Activated naive CD4-positive, alpha-beta T cell treated with anti-CD3 and anti-CD28 coated beads, Interleukin-2, amount 50 U/mL, for 24 hours (primary cell): ENCODE measurements around the gene TLE2.
"Not testable (repeated sequence)": the region's sequence is repeated elsewhere in the genome, so short reads cannot be mapped to it uniquely, and the experiment has no call there.

ENCODE experiments used
- H3K27ac Mint-ChIP-seq: one replicate; pipeline ENCODE4 v1.8.0; 2021; ENCODE audit warnings: mild to moderate bottlenecking, mixed read lengths
- H3K27me3 Mint-ChIP-seq: one replicate; pipeline ENCODE4 v1.8.0; 2021; ENCODE audit warnings: mixed read lengths
- H3K36me3 Mint-ChIP-seq: one replicate; pipeline ENCODE4 v1.8.0; 2021; ENCODE audit warnings: mixed read lengths
- H3K4me1 Mint-ChIP-seq: one replicate; pipeline ENCODE4 v1.8.0; 2021; ENCODE audit warnings: mixed read lengths
- H3K4me3 Mint-ChIP-seq: one replicate; pipeline ENCODE4 v1.8.0; 2021; ENCODE audit warnings: mild to moderate bottlenecking, mixed read lengths
- H3K9me3 Mint-ChIP-seq: one replicate; pipeline ENCODE4 v1.8.0; 2021; ENCODE audit warnings: mixed read lengths

The TLE2 gene

DNA sequence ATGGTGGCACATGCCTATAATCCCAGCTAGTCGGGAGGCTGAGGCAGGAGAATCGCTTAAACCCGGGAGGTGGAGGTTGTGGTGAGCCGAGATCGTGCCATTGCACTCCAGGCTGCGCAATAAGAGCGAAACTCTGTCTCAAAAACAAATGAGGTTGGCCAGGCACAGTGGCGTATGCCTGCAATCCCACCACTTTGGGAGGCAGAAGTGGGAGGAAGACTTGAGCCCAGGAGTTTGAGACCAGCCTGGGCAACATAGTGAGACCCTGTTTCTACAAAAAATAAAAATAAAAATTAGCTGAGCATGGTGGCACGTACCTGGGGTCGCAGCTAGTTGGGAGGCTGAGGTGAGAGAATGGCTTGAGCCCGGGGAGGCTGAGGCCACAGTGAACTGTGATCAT is 36.7 kb downstream of the TLE2 start:
- H3K27me3 Mint-ChIP-seq, H3K9me3 Mint-ChIP-seq, H3K27ac Mint-ChIP-seq, H3K36me3 Mint-ChIP-seq, H3K4me1 Mint-ChIP-seq, H3K4me3 Mint-ChIP-seq: not testable (repeated sequence)

DNA sequence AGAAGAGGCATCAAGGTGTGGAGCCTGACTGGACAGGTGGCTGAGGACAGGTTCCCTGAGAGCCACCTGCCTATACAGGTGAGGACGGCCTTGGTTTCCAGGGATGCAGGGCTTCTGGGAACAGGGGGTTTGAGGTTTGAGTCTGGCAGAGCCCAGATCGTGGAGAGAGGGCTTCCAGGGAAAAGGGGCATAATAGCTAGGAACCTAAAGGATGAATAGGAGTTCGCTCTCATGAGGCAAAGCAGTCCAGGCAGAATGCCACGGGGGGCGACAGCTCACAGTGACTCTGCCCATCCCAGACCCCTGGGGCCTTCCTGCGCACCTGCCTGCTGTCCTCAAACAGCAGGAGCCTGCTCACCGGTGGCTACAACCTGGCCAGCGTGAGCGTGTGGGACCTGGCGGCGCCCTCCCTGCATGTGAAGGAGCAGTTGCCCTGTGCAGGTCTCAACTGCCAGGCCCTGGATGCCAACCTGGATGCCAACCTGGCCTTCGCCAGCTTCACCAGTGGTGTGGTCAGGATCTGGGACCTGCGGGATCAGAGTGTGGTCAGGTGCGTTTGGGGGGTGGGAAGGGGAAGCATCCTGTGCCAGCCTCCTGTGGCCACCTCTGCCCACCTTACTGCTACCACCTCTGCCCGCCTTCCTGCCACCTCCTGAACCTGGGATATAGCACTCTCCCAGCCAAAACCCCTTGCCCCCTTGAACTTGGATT is 39.7 kb downstream of the TLE2 start:
- Mint-ChIP-seq H3K36me3 (no peaks in the 10 kb centered on the region), H3K4me1 (no peaks in the 10 kb centered on the region), H3K27ac (no peak overlapping the region), H3K9me3 (no peaks in the 10 kb centered on the region), H3K27me3 (no peaks in the 10 kb centered on the region), H3K4me3 (no peak overlapping the region)

DNA sequence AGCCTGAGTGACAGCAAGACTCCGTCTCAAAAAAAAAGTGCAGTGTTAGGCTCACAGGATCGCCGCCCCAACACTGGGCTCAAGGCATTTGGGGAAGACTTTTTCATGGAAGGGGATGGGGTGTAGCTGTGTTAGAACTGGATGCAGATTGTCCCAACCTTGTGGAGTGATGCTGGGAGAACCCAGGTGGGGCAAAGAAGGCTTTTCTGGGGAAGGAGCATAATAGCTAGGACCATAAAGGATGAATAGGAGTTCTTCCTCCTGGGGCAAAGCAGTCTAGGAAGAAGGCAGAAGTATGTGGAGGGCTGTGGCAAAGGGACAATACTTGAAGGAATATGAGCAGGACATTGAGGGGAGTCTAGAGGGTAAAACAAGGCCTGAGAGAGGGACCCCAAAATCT is 40.5 kb downstream of the TLE2 start:
- no peak overlapping the region for H3K4me3 Mint-ChIP-seq
- no peaks in the 10 kb centered on the region for H3K4me1 Mint-ChIP-seq
- H3K36me3 Mint-ChIP-seq, result no peaks in the 10 kb centered on the region
- H3K27me3 Mint-ChIP-seq, result no peaks in the 10 kb centered on the region
- H3K27ac Mint-ChIP-seq, result no peak overlapping the region
- H3K9me3 Mint-ChIP-seq, result no peaks in the 10 kb centered on the region

DNA sequence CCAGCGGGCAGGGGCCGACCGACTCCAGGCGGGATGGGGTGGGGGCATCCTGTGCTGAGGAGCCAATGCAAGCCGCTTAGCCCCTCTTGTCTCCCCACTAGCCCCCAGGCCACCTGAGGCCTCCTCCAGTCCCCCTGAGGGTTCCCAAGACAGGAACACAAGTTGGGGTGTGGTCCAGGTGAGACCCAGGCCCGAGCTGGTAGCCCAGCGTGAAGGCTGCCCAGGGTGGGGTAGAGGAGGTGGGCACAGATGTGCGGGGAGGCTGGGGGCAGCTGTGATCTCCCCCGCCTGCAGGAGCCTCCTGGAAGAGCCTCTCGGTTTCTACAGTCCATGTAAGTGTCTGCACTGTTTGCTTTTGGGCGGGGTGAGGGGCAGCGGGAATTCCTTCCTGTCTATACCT is 41.3 kb downstream of the TLE2 start:
- Mint-ChIP-seq H3K9me3 (no peaks in the 10 kb centered on the region), H3K4me1 (no peaks in the 10 kb centered on the region), H3K27me3 (peaks cover 5% of the 10 kb centered on the region), H3K36me3 (no peaks in the 10 kb centered on the region), H3K27ac (no peak overlapping the region), H3K4me3 (no peak overlapping the region)

DNA sequence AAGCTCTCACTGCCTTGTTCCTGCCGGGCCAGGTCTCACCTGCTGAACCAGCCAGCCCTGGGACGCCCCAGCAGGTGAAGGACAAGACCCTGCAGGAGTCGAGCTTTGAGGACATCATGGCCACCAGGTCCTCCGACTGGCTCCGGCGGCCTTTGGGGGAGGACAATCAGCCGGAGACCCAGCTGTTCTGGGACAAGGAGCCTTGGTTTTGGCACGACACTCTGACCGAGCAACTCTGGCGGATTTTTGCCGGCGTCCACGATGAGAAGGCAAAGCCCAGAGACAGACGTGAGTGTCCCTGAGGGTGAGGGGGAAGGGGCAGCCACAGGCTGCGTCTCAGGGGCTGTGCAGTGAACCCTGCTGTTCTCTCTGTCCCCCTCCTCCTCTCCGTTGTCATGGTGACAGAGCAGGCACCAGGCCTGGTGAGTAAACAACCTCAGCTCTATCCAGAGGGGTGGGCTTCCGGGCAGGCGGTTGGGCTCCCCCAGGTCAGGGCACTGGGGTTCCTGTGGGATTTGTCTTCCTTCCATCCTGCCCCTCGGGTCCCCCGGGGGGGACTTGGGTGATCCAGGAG is 42.0 kb downstream of the TLE2 start:
- Mint-ChIP-seq H3K36me3 (no peaks in the 10 kb centered on the region), H3K9me3 (no peaks in the 10 kb centered on the region), H3K27me3 (peaks cover 5% of the 10 kb centered on the region), H3K4me1 (no peaks in the 10 kb centered on the region), H3K4me3 (no peak overlapping the region), H3K27ac (no peak overlapping the region)

DNA sequence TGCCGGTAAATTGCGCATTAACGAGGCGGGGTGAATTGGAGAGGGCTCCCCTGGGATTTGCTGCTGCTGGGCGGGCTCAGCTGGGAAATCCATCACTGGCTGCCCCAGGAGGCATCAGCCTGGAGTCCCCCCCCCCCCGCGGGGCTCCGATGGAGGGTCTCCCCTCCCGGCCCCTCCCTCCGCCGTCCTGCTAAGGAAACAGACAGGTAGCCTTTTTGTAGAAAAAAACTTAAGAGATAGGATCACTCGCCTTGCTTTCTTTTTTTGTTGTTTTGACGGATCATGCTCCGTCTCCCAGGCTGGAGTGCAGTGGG is 44.9 kb downstream of the TLE2 start:
- no peaks in the 10 kb centered on the region for H3K9me3 Mint-ChIP-seq

DNA sequence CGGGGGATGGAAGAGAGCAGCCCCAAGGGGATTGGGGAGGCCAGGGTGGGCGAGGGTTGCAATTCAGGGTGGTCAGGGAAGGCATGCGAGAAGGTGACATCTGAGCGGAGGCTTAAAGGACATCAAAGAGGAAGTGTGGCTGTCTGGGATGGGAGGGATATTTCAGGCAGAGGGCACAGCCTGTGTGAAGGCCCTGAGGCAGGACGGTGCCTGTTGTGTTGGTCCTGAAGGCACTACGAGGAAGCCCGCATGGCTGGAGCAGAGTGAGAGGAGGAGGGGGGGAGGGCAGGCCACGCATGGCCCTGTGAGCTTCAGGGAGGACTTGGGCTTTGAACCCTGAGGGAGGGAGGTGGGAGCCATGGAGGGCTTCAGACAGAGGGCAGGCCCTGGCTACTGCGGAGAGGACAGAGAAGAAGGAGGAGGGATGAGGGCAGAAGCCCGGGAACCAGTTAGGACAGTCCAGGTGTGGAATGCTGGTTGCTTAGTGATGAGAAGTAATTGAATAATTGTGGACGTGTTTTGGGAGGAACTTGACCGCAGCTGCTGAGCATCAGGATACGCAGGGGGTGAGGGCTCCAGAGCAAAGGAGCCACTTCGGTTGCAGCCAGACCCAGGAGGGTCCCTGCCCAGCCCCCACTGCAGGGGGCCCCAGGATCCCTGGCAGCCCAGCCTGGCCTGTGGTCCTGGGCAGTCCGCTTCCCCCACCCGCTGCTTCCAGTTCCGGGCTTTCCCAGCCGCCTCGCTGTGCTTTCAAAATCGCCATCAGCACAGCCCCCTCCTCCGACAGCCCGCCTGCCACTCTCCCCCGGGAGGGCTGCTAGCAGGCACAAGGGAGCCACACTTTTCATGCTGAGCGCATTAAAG is 45.5 kb downstream of the TLE2 start:
- Mint-ChIP-seq H3K27me3 (peaks cover 10% of the 10 kb centered on the region), H3K4me1 (no peaks in the 10 kb centered on the region), H3K4me3 (no peak overlapping the region), H3K36me3 (no peaks in the 10 kb centered on the region), H3K27ac (no peak overlapping the region), H3K9me3 (no peaks in the 10 kb centered on the region)

More for the DNA sequence above, 44.9 kb downstream of the TLE2 start:
- Mint-ChIP-seq H3K4me1 (no peaks in the 10 kb centered on the region), H3K36me3 (no peaks in the 10 kb centered on the region), H3K27ac (no peak overlapping the region), H3K4me3 (no peak overlapping the region), H3K27me3 (peaks cover 10% of the 10 kb centered on the region)

DNA sequence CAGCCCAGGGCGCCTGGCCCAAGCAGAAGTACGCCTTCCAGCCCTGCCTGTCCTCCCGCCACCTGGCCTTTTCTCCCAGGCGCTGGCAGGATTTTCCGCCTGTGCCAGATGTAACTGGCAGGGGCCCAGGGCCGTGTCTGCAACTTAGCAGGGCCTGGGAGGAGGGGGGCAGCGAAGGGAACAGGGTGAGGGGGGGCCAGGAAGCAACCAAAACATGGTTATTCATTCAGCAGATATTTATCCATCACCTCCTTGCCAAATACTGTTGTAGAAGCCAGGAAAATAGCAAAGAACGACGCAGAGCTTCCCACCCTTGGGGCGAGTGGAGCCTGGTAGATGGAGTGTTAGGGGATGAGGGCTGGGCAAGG is 46.1 kb downstream of the TLE2 start:
- H3K27ac Mint-ChIP-seq, result peak overlapping the region; percentile 43
- H3K4me3 Mint-ChIP-seq, result no peak overlapping the region
- no peaks in the 10 kb centered on the region for H3K36me3 Mint-ChIP-seq
- peaks cover 10% of the 10 kb centered on the region for H3K27me3 Mint-ChIP-seq
- no peaks in the 10 kb centered on the region for H3K4me1 Mint-ChIP-seq
- no peaks in the 10 kb centered on the region for H3K9me3 Mint-ChIP-seq

DNA sequence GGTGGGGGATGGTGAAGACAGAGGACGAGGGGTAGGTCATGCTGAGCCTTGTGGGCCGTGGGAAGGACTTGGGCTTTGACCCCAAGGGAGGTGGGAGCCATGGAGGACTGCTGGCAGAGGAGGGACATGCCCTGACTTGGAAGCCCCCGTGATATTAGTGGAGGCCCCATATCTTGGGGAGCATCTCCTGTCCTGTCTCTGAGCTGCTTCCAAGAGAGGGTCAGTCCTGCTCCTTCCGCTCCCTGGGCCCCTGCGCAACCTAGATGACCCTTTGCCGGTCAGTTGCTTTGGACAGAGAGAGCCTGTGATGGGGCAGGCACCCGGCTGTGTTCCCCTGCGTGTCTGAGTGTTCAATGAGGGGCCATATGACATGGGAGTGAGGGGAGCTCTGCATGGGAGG is 46.5 kb downstream of the TLE2 start:
- Mint-ChIP-seq H3K4me1 (no peaks in the 10 kb centered on the region), H3K36me3 (no peaks in the 10 kb centered on the region), H3K27ac (no peak overlapping the region), H3K9me3 (no peaks in the 10 kb centered on the region), H3K4me3 (no peak overlapping the region), H3K27me3 (peaks cover 10% of the 10 kb centered on the region)

DNA sequence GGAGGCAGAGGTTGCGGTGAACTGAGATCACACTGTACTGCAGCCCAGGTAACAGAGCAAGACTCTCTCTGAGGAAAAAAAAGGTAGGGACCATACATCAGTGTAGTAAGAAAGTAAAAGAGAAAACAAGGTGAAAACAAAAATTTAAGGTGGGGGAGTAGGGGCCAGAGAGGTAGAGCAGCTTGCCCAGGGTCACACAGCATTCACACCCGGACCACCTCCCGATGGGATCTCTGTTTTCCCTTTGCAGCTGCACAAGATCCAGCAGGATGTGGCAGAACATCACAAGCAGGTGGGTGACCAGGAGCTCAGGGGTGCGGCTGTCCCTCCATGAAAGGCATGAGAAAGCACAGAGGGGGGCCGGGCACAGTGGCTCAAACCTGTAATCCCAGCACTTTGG is 47.2 kb downstream of the TLE2 start:
- Mint-ChIP-seq H3K4me3 (no peak overlapping the region), H3K36me3 (no peaks in the 10 kb centered on the region), H3K9me3 (no peaks in the 10 kb centered on the region), H3K27me3 (peaks cover 10% of the 10 kb centered on the region), H3K27ac (no peak overlapping the region), H3K4me1 (peaks cover 3% of the 10 kb centered on the region)

DNA sequence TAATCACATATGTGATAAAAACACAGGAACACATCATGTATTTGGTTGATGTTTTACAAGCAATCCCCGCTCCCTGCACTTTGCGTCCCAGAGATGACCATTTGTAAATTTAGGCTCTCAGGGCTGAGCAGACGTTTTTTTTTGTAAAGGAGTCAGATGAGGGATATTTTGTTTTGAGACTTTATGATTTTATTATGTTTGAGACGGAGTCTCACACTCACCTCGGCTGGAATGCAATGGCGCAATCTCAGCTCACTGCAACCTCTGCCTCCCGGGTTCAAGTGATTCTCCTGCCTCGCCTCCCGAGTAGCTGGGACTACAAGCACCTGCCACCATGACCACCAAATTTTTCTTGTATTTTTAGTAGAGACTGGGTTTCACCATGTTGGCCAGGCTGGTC is 50.3 kb downstream of the TLE2 start:
- Mint-ChIP-seq H3K4me1 (peaks cover 15% of the 10 kb centered on the region), H3K27me3 (peaks cover 13% of the 10 kb centered on the region), H3K36me3 (no peaks in the 10 kb centered on the region), H3K4me3 (no peak overlapping the region), H3K9me3 (no peaks in the 10 kb centered on the region), H3K27ac (no peak overlapping the region)

DNA sequence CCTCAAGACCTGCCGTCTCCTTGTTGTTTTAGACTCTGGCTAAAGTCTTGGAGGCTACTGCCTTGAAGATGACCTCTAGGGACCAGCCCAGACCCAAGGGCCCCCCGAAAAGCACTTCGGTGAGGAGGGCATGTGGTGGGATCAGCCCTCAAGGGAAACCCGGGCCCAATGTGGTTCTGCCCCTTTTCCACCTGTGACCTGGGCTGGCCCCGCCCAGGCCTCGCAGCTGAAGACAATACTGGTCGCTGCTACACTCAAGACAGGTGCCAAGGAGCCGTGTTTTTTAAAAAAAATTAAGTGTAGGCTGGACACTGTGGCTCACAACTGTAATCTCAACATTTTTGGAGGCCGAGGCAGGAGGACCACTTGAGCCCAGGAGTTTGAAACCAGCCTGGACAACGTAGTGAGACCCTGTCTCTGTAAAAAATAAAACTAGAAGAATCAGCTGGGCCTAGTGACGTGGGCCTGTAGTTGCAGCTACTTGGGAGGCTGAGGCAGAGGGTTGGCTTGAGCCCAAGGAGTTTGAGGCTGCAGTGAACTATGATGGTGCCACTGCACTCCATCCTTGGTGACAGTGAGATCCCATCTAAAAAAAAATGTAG is 50.8 kb downstream of the TLE2 start:
- Mint-ChIP-seq H3K9me3 (no peaks in the 10 kb centered on the region), H3K4me1 (peaks cover 15% of the 10 kb centered on the region), H3K27me3 (peaks cover 10% of the 10 kb centered on the region), H3K27ac (no peak overlapping the region), H3K36me3 (no peaks in the 10 kb centered on the region), H3K4me3 (no peak overlapping the region)

DNA sequence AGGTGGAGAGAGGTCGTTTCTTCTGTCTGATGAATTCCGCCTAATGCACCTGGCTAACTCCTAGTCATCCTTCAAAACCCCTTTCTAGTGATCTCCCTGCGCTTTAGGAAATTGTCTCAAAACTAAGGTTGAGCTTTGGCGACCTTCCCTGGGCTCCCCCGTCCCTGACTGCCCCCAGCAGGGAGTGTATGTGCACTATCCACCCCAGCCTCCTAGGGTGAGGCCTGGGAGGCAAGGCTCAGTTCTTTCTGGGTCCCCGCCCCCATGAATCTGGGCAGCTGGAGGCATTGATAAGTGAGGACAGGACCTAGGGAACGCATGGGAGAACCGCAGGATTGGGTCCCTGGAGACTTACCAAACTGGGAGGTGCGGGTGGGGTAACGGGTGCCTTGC is 51.3 kb downstream of the TLE2 start:
- no peak overlapping the region for H3K27ac Mint-ChIP-seq
- H3K27me3 Mint-ChIP-seq, result peaks cover 8% of the 10 kb centered on the region
- H3K4me3 Mint-ChIP-seq, result no peak overlapping the region
- H3K4me1 Mint-ChIP-seq, result peaks cover 15% of the 10 kb centered on the region
- H3K9me3 Mint-ChIP-seq, result no peaks in the 10 kb centered on the region
- no peaks in the 10 kb centered on the region for H3K36me3 Mint-ChIP-seq

DNA sequence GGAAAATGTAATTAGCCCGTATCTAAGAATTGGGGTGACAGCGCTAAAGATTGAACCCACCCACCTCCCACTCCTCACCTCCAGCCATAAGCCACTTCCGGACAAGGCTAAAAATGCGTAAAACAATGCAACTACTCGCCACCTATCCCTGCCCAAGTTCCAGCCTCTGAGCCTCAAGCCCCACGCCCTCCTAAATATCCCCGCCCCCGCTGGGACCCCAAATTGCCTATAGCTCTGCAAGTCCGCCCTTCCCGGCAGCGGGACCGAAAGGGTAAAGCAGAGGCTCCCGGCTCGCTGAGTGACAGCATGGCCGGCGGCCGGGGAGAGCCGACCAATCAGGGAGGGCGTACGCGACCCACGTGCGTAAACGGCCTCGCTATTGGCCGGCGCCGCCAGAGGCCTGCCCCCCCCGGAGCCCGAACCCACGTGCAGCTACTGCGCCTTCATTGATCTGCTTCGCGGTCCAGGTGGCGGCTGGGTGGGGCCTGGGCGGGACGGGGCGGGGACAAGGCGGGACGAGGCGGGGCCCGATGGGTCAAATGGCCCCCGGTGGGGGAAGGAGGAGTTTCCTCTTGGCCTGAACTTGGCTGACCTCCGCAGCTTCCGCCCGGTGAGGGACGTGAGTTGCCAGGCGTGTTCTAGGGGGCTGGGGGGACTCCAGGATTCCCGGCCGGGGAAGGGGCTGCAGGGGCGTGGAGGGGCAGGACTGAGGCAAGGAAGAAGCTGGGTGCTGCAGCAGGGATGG is 51.9 kb downstream of the TLE2 start, which contains the start of gene TLE6:
Gene TLE6 (plus strand): TSS at position 564 of the 745 bp plus-strand sequence. CDS start 670 bp downstream, outside the sequence.
- Mint-ChIP-seq H3K27ac (peak within 1 kb of the TSS; percentile 93), H3K36me3 (no peaks in the 10 kb centered on the region), H3K4me3 (peak within 1 kb of the TSS; percentile 97), H3K4me1 (peaks cover 15% of the 10 kb centered on the region), H3K27me3 (peaks cover 8% of the 10 kb centered on the region), H3K9me3 (no peaks in the 10 kb centered on the region)

DNA sequence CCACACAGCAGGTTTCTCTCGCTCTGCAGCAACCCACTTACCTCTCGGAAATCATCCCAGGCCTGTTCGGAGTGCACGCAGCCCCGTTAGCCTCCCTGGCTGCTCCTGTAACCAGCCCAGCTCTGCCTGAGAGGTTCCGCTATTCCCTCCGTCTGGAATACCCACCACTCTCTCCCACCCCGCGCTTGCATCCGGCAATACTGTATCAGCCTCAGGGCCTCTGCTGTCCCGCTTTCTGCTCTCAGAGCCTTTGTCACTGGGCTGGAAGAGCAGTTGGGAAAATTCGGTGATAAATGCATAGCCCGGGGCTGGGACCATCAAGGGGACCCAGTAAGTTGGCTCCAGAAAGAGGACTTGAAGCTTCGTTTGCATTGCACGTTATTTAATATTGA is 52.5 kb downstream of the TLE2 start:
- H3K4me3 Mint-ChIP-seq, result peak overlapping the region; percentile 97
- peaks cover 15% of the 10 kb centered on the region for H3K4me1 Mint-ChIP-seq
- H3K36me3 Mint-ChIP-seq, result no peaks in the 10 kb centered on the region
- peak overlapping the region; percentile 93 for H3K27ac Mint-ChIP-seq
- peaks cover 4% of the 10 kb centered on the region for H3K27me3 Mint-ChIP-seq
- H3K9me3 Mint-ChIP-seq, result no peaks in the 10 kb centered on the region
